Measurements from ENCODE around the gene LDAF1. TPM values are rescaled to one million over a fixed set of nuclear protein-coding genes. Genes with fewer than 3 reads are reported as not detected.

The LDAF1 gene
- total and polyA plus RNA-seq, 2 donors (not counting 1 experiment from before 2014, with no cell fraction given): 36.3 to 123 TPM

GRCh38 chr16:21203155-21203797 is 44.8 kb downstream of the LDAF1 start:
- no peak overlapping the region for H3K4me2 ChIP-seq (ENCODE audit: extremely low read depth, insufficient read depth, low read length)
- H3K36me3 ChIP-seq (ENCODE audit: control insufficient read depth, insufficient read depth, low read length): no peaks in the 10 kb centered on the region
- H3K27ac ChIP-seq (ENCODE audit: insufficient read depth, low read length): no peak overlapping the region
- H2AFZ ChIP-seq (ENCODE audit: low read length): no peak overlapping the region
- H3K4me1 ChIP-seq (ENCODE audit: control insufficient read depth, extremely low read depth, insufficient read depth, low read length): no peaks in the 10 kb centered on the region
- H4K20me1 ChIP-seq (ENCODE audit: control insufficient read depth, extremely low read depth, insufficient read depth, low read length): no peaks in the 10 kb centered on the region
- no peak overlapping the region for H3K9ac ChIP-seq (ENCODE audit: insufficient read depth, low read length)
- DNase-seq (ENCODE audit: low read depth in 2 of 2): no peak
- TF ChIP-seq EZH2 (IDR thresholded peaks at IDR 0.05; ENCODE audit: low read length, missing control alignments): no peak
- TF ChIP-seq, protein P1, sequence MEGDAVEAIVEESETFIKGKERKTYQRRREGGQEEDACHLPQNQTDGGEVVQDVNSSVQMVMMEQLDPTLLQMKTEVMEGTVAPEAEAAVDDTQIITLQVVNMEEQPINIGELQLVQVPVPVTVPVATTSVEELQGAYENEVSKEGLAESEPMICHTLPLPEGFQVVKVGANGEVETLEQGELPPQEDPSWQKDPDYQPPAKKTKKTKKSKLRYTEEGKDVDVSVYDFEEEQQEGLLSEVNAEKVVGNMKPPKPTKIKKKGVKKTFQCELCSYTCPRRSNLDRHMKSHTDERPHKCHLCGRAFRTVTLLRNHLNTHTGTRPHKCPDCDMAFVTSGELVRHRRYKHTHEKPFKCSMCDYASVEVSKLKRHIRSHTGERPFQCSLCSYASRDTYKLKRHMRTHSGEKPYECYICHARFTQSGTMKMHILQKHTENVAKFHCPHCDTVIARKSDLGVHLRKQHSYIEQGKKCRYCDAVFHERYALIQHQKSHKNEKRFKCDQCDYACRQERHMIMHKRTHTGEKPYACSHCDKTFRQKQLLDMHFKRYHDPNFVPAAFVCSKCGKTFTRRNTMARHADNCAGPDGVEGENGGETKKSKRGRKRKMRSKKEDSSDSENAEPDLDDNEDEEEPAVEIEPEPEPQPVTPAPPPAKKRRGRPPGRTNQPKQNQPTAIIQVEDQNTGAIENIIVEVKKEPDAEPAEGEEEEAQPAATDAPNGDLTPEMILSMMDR (conservative IDR thresholded peaks at IDR 0.05 in 1 of 2, IDR thresholded peaks at IDR 0.05 in 1 of 2; ENCODE audit: low read depth in 1 of 2, low read length in 2 of 2): no peak
- H3K4me3 ChIP-seq (replicated peaks in 1 of 4; ENCODE audit: control extremely low read depth in 1 of 4, insufficient read depth in 1 of 4, low read depth in 3 of 4, low read length in 4 of 4): no peak overlapping the region
- H3K9me3 ChIP-seq (ENCODE audit: control insufficient read depth, insufficient read depth, low read depth, low read length): no peaks in the 10 kb centered on the region
- H3K79me2 ChIP-seq (ENCODE audit: control insufficient read depth, insufficient read depth, low read length): no peaks in the 10 kb centered on the region
- H3K27me3 ChIP-seq (ENCODE audit: control insufficient read depth, insufficient read depth, low read length): peaks cover 19% of the 10 kb centered on the region

GRCh38 chr16:21205303-21205702 is 46.8 kb downstream of the LDAF1 start:
- no peak for DNase-seq (ENCODE audit: low read depth in 2 of 2)
- Histone ChIP-seq H3K9ac (ENCODE audit: insufficient read depth, low read length) (no peak overlapping the region), H3K4me3 (replicated peaks in 1 of 4; ENCODE audit: control extremely low read depth in 1 of 4, insufficient read depth in 1 of 4, low read depth in 3 of 4, low read length in 4 of 4) (no peak overlapping the region), H3K36me3 (ENCODE audit: control insufficient read depth, insufficient read depth, low read length) (no peaks in the 10 kb centered on the region), H3K9me3 (ENCODE audit: control insufficient read depth, insufficient read depth, low read depth, low read length) (no peaks in the 10 kb centered on the region), H2AFZ (ENCODE audit: low read length) (no peak overlapping the region), H3K27me3 (ENCODE audit: control insufficient read depth, insufficient read depth, low read length) (peaks cover 20% of the 10 kb centered on the region), H3K27ac (ENCODE audit: insufficient read depth, low read length) (no peak overlapping the region), H3K4me2 (ENCODE audit: extremely low read depth, insufficient read depth, low read length) (no peak overlapping the region), H3K79me2 (ENCODE audit: control insufficient read depth, insufficient read depth, low read length) (no peaks in the 10 kb centered on the region), H3K4me1 (ENCODE audit: control insufficient read depth, extremely low read depth, insufficient read depth, low read length) (no peaks in the 10 kb centered on the region), H4K20me1 (ENCODE audit: control insufficient read depth, extremely low read depth, insufficient read depth, low read length) (no peaks in the 10 kb centered on the region)
- TF ChIP-seq EZH2 (IDR thresholded peaks at IDR 0.05; ENCODE audit: low read length, missing control alignments): no peak
- TF ChIP-seq, protein P1 (conservative IDR thresholded peaks at IDR 0.05 in 1 of 2, IDR thresholded peaks at IDR 0.05 in 1 of 2; ENCODE audit: low read depth in 1 of 2, low read length in 2 of 2): no peak

GRCh38 chr16:21206550-21206949 is 48.1 kb downstream of the LDAF1 start:
- no peaks in the 10 kb centered on the region for H3K79me2 ChIP-seq (ENCODE audit: control insufficient read depth, insufficient read depth, low read length)
- H3K9ac ChIP-seq (ENCODE audit: insufficient read depth, low read length): no peak overlapping the region
- H3K27me3 ChIP-seq (ENCODE audit: control insufficient read depth, insufficient read depth, low read length): peaks cover 14% of the 10 kb centered on the region
- H3K4me1 ChIP-seq (ENCODE audit: control insufficient read depth, extremely low read depth, insufficient read depth, low read length): no peaks in the 10 kb centered on the region
- no peak overlapping the region for H2AFZ ChIP-seq (ENCODE audit: low read length)
- no peak overlapping the region for H3K27ac ChIP-seq (ENCODE audit: insufficient read depth, low read length)
- H3K36me3 ChIP-seq (ENCODE audit: control insufficient read depth, insufficient read depth, low read length): no peaks in the 10 kb centered on the region
- no peak overlapping the region for H3K4me3 ChIP-seq (replicated peaks in 1 of 4; ENCODE audit: control extremely low read depth in 1 of 4, insufficient read depth in 1 of 4, low read depth in 3 of 4, low read length in 4 of 4)
- H3K4me2 ChIP-seq (ENCODE audit: extremely low read depth, insufficient read depth, low read length): no peak overlapping the region
- TF ChIP-seq, protein P1 (conservative IDR thresholded peaks at IDR 0.05 in 1 of 2, IDR thresholded peaks at IDR 0.05 in 1 of 2; ENCODE audit: low read depth in 1 of 2, low read length in 2 of 2): no peak
- no peak for TF ChIP-seq EZH2 (IDR thresholded peaks at IDR 0.05; ENCODE audit: low read length, missing control alignments)
- no peaks in the 10 kb centered on the region for H4K20me1 ChIP-seq (ENCODE audit: control insufficient read depth, extremely low read depth, insufficient read depth, low read length)
- no peaks in the 10 kb centered on the region for H3K9me3 ChIP-seq (ENCODE audit: control insufficient read depth, insufficient read depth, low read depth, low read length)
- DNase-seq (ENCODE audit: low read depth in 2 of 2): no peak
